K562 (cell line): ENCODE measurements around the gene ZNF189. TPM values are rescaled to one million over a fixed set of nuclear protein-coding genes. Genes with fewer than 3 reads are reported as not detected.

ENCODE experiments used
- ARHGAP35 ChIP-seq: fragments of 450-650 bp; IDR thresholded peaks from 2 replicates; pipeline ENCODE4 v1.6.1; 2018; ENCODE audit not compliant: partially characterized antibody
- CREBBP ChIP-seq: IDR thresholded peaks from one replicate; pipeline ENCODE4 v1.6.1; 2012; ENCODE audit warnings: low read depth, mild to moderate bottlenecking, control low read depth, inconsistent platforms, low read length
- EP400 ChIP-seq: fragments of 450-650 bp; IDR thresholded peaks from 2 replicates; pipeline ENCODE4 v1.6.1; 2017; ENCODE audit warnings: antibody characterized with exemption, mild to moderate bottlenecking, moderate library complexity
- GTF2F1 ChIP-seq: IDR thresholded peaks from 2 replicates; pipeline ENCODE4 v1.6.1; 2011; ENCODE audit warnings: low read depth, low read length, improper control_type of control experiment
- HOXB6 ChIP-seq: fragments of 250-450 bp; sonication (Bioruptor Pico); IDR thresholded peaks from 2 replicates; pipeline ENCODE4 v1.5.1; 2022; ENCODE audit warnings: mild to moderate bottlenecking, borderline replicate concordance
- JUN ChIP-seq, 2 experiments: sonication (generic) in 1 of 2; formaldehyde crosslinking in 1 of 2; IDR thresholded peaks; 2 replicates each; pipeline versions ENCODE4 v1.6.1 to v1.8.0; 2012 to 2022; ENCODE audit warnings: borderline replicate concordance in 2 of 2, mild to moderate bottlenecking in 2 of 2, improper control_type of control experiment in 1 of 2, low read depth in 1 of 2, low read length in 1 of 2, missing genetic modification reagents in 1 of 2
- MCM3 ChIP-seq: fragments of 450-650 bp; IDR thresholded peaks from 2 replicates; pipeline ENCODE4 v1.6.1; 2016
- NFE2L1 ChIP-seq: fragments of 450-650 bp; IDR thresholded peaks from 2 replicates; pipeline ENCODE4 v1.6.1; 2016; ENCODE audit warnings: missing genetic modification characterization, low read depth, mild to moderate bottlenecking, missing compliant biosample characterization, moderate library complexity, borderline replicate concordance
- NR2F6 ChIP-seq: fragments of 450-650 bp; formaldehyde crosslinking; IDR thresholded peaks from 2 replicates; pipeline ENCODE4 v1.4.0; 2020; ENCODE audit warnings: mild to moderate bottlenecking
- NRF1 ChIP-seq, 2 experiments: fragments of 450-650 bp; IDR thresholded peaks in 1 of 2; conservative IDR thresholded peaks in 1 of 2; 2 replicates each; pipeline ENCODE4 v1.6.1; 2014; ENCODE audit warnings: mild to moderate bottlenecking in 2 of 2
- NUFIP1 ChIP-seq: fragments of 450-650 bp; IDR thresholded peaks from 2 replicates; pipeline ENCODE4 v1.6.1; 2018; ENCODE audit not compliant: partially characterized antibody
- RBM17 ChIP-seq: fragments of 200-400 bp; formaldehyde crosslinking; IDR thresholded peaks from 2 replicates; pipeline ENCODE4 v1.6.1; 2017; ENCODE audit warnings: low read depth, mild to moderate bottlenecking, low read length, borderline replicate concordance
- RBM39 ChIP-seq: fragments of 200-400 bp; formaldehyde crosslinking; optimal IDR thresholded peaks from 2 replicates; pipeline ENCODE3; 2018; ENCODE audit warnings: low read depth, low read length
- STAT5B ChIP-seq: fragments of 250-450 bp; sonication (Bioruptor Pico); IDR thresholded peaks from 2 replicates; pipeline ENCODE4 v1.8.0; 2021; ENCODE audit warnings: mild to moderate bottlenecking, inconsistent platforms
- TCFL5 ChIP-seq: fragments of 250-450 bp; sonication (Bioruptor Pico); conservative IDR thresholded peaks from 2 replicates; pipeline ENCODE4 v1.6.1; 2021; ENCODE audit warnings: mild to moderate bottlenecking, moderate library complexity, matching md5 sums
- ZNF79 ChIP-seq: fragments of 250-450 bp; sonication (Bioruptor Pico); IDR thresholded peaks from 2 replicates; pipeline ENCODE4 v1.4.0; 2020; ENCODE audit warnings: low read depth, mild to moderate bottlenecking, moderate library complexity
- polyA plus RNA-seq, 8 experiments: library from polyadenylated mRNA; depleted of rRNA in 4 of 8; stranded (reverse) in 5 of 8; unstranded in 3 of 8; fragments of >200 nt; fragmentation: Nextera tagmentation in 2 of 8; fragmentation: Illumina TruSeq in 1 of 8; extraction: Ambion mirVana in 2 of 8; extraction: Trizol in 1 of 8; gene quantifications; 2 replicates each; pipeline versions ENCODE4 v1.2.1 to v1.2.3, GENCODE V29; 2011 to 2014; ENCODE audit warnings: inconsistent platforms in 1 of 8, missing spikeins in 1 of 8
- total RNA-seq, 7 experiments: library from RNA; depleted of rRNA in 6 of 7; stranded (reverse); fragments of >200 nt in 6 of 7; fragmentation: Illumina TruSeq in 2 of 7; extraction: Trizol in 2 of 7; gene quantifications; 2 replicates each; pipeline versions ENCODE4 v1.2.1 to v1.2.3, GENCODE V29; 2011 to 2021; ENCODE audit warnings: low replicate concordance in 1 of 7
- TF ChIP-seq, protein P1 (sequence below): sonication (generic); formaldehyde crosslinking; IDR thresholded peaks from 2 replicates; pipeline ENCODE4 v1.8.0; 2022; ENCODE audit warnings: missing genetic modification reagents, mild to moderate bottlenecking, moderate library complexity, borderline replicate concordance
- TF ChIP-seq, protein P2 (sequence below): fragments of 450-650 bp; IDR thresholded peaks from 2 replicates; pipeline ENCODE4 v1.7.1; 2018; ENCODE audit warnings: mild to moderate bottlenecking, low read depth; ENCODE audit not compliant: partially characterized antibody
- TF ChIP-seq, protein P3 (sequence below): fragments of 450-650 bp; IDR thresholded peaks from 2 replicates; pipeline ENCODE4 v1.6.1; 2016; ENCODE audit warnings: missing biosample characterization, missing genetic modification characterization
- TF ChIP-seq, protein P4 (sequence below): fragments of 200-400 bp; formaldehyde crosslinking; IDR thresholded peaks from 2 replicates; pipeline ENCODE4 v1.6.1; 2017; ENCODE audit warnings: mild to moderate bottlenecking, low read depth, low read length, moderate library complexity

ZNF189 gene
- total and polyA plus RNA-seq, 9 of the 15 experiments (the other 6 are each of a cell fraction or from before 2014, with no cell fraction given): 2.4 to 15.3 (median 6.4) TPM

DNA sequence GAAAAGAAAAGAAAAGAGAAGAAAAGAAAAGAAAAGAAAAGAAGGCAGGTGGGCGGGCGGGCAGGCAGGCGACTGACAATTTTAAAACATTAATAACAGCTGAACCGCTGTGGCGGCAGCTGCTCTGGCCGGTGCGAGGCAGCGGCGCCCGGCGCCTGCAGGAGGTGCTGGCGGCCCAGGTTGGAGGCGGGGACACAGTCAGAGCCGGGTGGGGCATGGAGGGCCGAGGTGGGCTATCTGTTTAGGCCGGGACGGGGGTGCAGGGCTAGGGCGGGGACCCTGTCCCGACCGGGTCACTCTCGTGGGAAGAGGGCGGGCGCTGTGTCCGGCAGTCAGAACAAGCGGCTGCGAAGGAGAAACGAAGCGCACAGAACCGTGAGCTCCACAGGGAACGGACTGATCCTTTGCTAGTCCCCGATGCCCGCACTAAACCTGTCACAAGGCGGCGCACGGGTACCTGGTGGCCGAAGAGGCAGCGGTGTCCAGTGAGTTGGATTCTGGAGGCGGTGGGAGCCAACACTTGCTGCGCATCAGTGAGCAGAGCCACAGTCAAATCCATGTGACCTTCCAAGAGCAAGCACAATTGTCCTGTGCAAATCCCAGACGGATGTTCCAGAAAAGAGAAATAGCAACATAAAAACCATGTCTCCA, 50.5 kb downstream of the ZNF189 start (continued):
- TF ChIP-seq STAT5B (CRISPR knock-in tag) (no peak), ARHGAP35 (no peak), CREBBP (no peak), MCM3 (no peak), GTF2F1 (no peak), HOXB6 (CRISPR knock-in tag) (no peak), NRF1 (conservative IDR thresholded peaks at IDR 0.05 in 1 of 2, IDR thresholded peaks at IDR 0.05 in 1 of 2) (peak; percentile 44 to 57), RBM17 (no peak), ZNF79 (no peak), NUFIP1 (no peak), JUN (IDR thresholded peaks at IDR 0.05; ENCODE audit: borderline replicate concordance, low read depth, low read length) (no peak), JUN (CRISPR knock-in tag; IDR thresholded peaks at IDR 0.05; ENCODE audit: borderline replicate concordance) (no peak), NR2F6 (CRISPR knock-in tag) (no peak), EP400 (no peak), TCFL5 (CRISPR knock-in tag) (no peak), RBM39 (no peak), NFE2L1 (tag) (no peak)
- TF ChIP-seq, protein P1, sequence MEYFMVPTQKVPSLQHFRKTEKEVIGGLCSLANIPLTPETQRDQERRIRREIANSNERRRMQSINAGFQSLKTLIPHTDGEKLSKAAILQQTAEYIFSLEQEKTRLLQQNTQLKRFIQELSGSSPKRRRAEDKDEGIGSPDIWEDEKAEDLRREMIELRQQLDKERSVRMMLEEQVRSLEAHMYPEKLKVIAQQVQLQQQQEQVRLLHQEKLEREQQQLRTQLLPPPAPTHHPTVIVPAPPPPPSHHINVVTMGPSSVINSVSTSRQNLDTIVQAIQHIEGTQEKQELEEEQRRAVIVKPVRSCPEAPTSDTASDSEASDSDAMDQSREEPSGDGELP (CRISPR knock-in tag): peak; percentile 93
- TF ChIP-seq, protein P2, sequence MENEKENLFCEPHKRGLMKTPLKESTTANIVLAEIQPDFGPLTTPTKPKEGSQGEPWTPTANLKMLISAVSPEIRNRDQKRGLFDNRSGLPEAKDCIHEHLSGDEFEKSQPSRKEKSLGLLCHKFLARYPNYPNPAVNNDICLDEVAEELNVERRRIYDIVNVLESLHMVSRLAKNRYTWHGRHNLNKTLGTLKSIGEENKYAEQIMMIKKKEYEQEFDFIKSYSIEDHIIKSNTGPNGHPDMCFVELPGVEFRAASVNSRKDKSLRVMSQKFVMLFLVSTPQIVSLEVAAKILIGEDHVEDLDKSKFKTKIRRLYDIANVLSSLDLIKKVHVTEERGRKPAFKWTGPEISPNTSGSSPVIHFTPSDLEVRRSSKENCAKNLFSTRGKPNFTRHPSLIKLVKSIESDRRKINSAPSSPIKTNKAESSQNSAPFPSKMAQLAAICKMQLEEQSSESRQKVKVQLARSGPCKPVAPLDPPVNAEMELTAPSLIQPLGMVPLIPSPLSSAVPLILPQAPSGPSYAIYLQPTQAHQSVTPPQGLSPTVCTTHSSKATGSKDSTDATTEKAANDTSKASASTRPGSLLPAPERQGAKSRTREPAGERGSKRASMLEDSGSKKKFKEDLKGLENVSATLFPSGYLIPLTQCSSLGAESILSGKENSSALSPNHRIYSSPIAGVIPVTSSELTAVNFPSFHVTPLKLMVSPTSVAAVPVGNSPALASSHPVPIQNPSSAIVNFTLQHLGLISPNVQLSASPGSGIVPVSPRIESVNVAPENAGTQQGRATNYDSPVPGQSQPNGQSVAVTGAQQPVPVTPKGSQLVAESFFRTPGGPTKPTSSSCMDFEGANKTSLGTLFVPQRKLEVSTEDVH: no peak
- TF ChIP-seq, protein P3, sequence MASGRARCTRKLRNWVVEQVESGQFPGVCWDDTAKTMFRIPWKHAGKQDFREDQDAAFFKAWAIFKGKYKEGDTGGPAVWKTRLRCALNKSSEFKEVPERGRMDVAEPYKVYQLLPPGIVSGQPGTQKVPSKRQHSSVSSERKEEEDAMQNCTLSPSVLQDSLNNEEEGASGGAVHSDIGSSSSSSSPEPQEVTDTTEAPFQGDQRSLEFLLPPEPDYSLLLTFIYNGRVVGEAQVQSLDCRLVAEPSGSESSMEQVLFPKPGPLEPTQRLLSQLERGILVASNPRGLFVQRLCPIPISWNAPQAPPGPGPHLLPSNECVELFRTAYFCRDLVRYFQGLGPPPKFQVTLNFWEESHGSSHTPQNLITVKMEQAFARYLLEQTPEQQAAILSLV (tag): no peak
- TF ChIP-seq, protein P4, sequence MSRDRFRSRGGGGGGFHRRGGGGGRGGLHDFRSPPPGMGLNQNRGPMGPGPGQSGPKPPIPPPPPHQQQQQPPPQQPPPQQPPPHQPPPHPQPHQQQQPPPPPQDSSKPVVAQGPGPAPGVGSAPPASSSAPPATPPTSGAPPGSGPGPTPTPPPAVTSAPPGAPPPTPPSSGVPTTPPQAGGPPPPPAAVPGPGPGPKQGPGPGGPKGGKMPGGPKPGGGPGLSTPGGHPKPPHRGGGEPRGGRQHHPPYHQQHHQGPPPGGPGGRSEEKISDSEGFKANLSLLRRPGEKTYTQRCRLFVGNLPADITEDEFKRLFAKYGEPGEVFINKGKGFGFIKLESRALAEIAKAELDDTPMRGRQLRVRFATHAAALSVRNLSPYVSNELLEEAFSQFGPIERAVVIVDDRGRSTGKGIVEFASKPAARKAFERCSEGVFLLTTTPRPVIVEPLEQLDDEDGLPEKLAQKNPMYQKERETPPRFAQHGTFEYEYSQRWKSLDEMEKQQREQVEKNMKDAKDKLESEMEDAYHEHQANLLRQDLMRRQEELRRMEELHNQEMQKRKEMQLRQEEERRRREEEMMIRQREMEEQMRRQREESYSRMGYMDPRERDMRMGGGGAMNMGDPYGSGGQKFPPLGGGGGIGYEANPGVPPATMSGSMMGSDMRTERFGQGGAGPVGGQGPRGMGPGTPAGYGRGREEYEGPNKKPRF: no peak
